Measurements from ENCODE around the gene NUP214.

Gene NUP214

GRCh38 chr9:131100445-131100844 is 24.9 kb upstream of the NUP214 start:
- no peak for TF ChIP-seq CTCF (IDR thresholded peaks at IDR 0.05; ENCODE audit: low read depth, low read length, poor library complexity, severe bottlenecking)
- no peak for TF ChIP-seq EZH2phosphoT487 (IDR thresholded peaks at IDR 0.05; ENCODE audit: borderline replicate concordance, low read length)
- Histone ChIP-seq H3K9me2 (replicated peaks; ENCODE audit: control insufficient read depth, low read length) (no peaks in the 10 kb centered on the region), H3K4me3 (ENCODE audit: low read length) (no peak overlapping the region), H4K20me1 (ENCODE audit: control insufficient read depth, insufficient read depth, low read depth, low read length) (no peaks in the 10 kb centered on the region), H3K36me3 (ENCODE audit: control insufficient read depth, low read length) (no peaks in the 10 kb centered on the region), H3K4me1 (ENCODE audit: control insufficient read depth, low read length) (no peaks in the 10 kb centered on the region), H3F3A (ENCODE audit: control insufficient read depth, insufficient read depth) (no peaks in the 10 kb centered on the region), H3K27me3 (ENCODE audit: control insufficient read depth, low read length) (peaks cover 32% of the 10 kb centered on the region), H3K79me2 (ENCODE audit: control insufficient read depth, low read length) (no peaks in the 10 kb centered on the region), H3K27ac (ENCODE audit: low read depth, low read length) (no peak overlapping the region), H3K9me3 (ENCODE audit: control insufficient read depth, insufficient read depth, low read length) (no peaks in the 10 kb centered on the region), H3K4me2 (ENCODE audit: low read length) (no peak overlapping the region)

- Histone ChIP-seq H3K27me3 (ENCODE audit: control insufficient read depth, low read length) (peaks cover 26% of the 10 kb centered on the region), H3K9me2 (replicated peaks; ENCODE audit: control insufficient read depth, low read length) (no peaks in the 10 kb centered on the region), H4K20me1 (ENCODE audit: control insufficient read depth, insufficient read depth, low read depth, low read length) (no peaks in the 10 kb centered on the region), H3K27ac (ENCODE audit: low read depth, low read length) (no peak overlapping the region), H3K4me3 (ENCODE audit: low read length) (no peak overlapping the region), H3K9me3 (ENCODE audit: control insufficient read depth, insufficient read depth, low read length) (no peaks in the 10 kb centered on the region), H3K36me3 (ENCODE audit: control insufficient read depth, low read length) (no peaks in the 10 kb centered on the region), H3F3A (ENCODE audit: control insufficient read depth, insufficient read depth) (no peaks in the 10 kb centered on the region), H3K79me2 (ENCODE audit: control insufficient read depth, low read length) (no peaks in the 10 kb centered on the region), H3K4me2 (ENCODE audit: low read length) (no peak overlapping the region), H3K4me1 (ENCODE audit: control insufficient read depth, low read length) (no peaks in the 10 kb centered on the region)
- no peak for TF ChIP-seq CTCF (IDR thresholded peaks at IDR 0.05; ENCODE audit: low read depth, low read length, poor library complexity, severe bottlenecking)
- TF ChIP-seq EZH2phosphoT487 (IDR thresholded peaks at IDR 0.05; ENCODE audit: borderline replicate concordance, low read length): no peak
Measured at GRCh38 chr9:131101207-131101964, 24.0 kb upstream of the NUP214 start.

- no peaks in the 10 kb centered on the region for H3K4me1 ChIP-seq (ENCODE audit: control insufficient read depth, low read length)
- H4K20me1 ChIP-seq (ENCODE audit: control insufficient read depth, insufficient read depth, low read depth, low read length): no peaks in the 10 kb centered on the region
- no peaks in the 10 kb centered on the region for H3K79me2 ChIP-seq (ENCODE audit: control insufficient read depth, low read length)
- H3K27ac ChIP-seq (ENCODE audit: low read depth, low read length): no peak overlapping the region
- H3K27me3 ChIP-seq (ENCODE audit: control insufficient read depth, low read length): peaks cover 13% of the 10 kb centered on the region
- no peak for TF ChIP-seq CTCF (IDR thresholded peaks at IDR 0.05; ENCODE audit: low read depth, low read length, poor library complexity, severe bottlenecking)
- TF ChIP-seq EZH2phosphoT487 (IDR thresholded peaks at IDR 0.05; ENCODE audit: borderline replicate concordance, low read length): no peak
- no peak overlapping the region for H3K4me3 ChIP-seq (ENCODE audit: low read length)
- H3K9me3 ChIP-seq (ENCODE audit: control insufficient read depth, insufficient read depth, low read length): no peaks in the 10 kb centered on the region
- no peaks in the 10 kb centered on the region for H3F3A ChIP-seq (ENCODE audit: control insufficient read depth, insufficient read depth)
- H3K9me2 ChIP-seq (replicated peaks; ENCODE audit: control insufficient read depth, low read length): no peaks in the 10 kb centered on the region
- no peaks in the 10 kb centered on the region for H3K36me3 ChIP-seq (ENCODE audit: control insufficient read depth, low read length)
- H3K4me2 ChIP-seq (ENCODE audit: low read length): no peak overlapping the region
Measured at GRCh38 chr9:131103024-131103423, 22.4 kb upstream of the NUP214 start.
